ENCODE measurements around the gene TMPRSS4. TPM values are rescaled to one million over a fixed set of nuclear protein-coding genes. Genes with fewer than 3 reads are reported as not detected.

Gene TMPRSS4
- total and polyA plus RNA-seq, 2 of the 4 experiments (the other 2 are of a cell fraction), result not detected

DNA sequence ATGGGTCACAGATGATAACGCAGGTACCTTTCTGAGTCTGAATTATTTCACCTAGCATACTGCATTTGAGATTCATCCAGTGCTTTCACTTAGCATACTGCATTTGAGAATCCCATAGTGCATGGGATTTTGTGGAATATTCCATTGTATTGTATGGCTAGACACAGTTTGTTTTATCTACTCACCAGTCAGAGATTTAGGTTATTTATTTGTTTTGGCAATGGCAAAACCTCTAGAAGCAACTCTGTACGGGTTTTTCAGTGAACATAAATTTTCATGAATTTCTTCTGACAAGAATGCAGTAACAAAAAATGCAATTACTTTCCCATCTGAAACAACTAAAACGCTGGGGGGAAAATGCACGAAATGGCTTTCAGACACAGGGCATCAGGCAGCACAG lies 51.4 kb downstream of the TMPRSS4 start:
- H3K56ac ChIP-seq (ENCODE audit: extremely low read depth, insufficient read depth, low read length), result no peak overlapping the region
- no peak overlapping the region for H3K4ac ChIP-seq (ENCODE audit: low read depth, low read length)
- BruUV-seq (replicated peaks), result no TSS peak
- no peak overlapping the region for H4K91ac ChIP-seq (ENCODE audit: insufficient read depth, low read depth, low read length)
- no peak overlapping the region for H4K5ac ChIP-seq (ENCODE audit: low read depth, low read length)
- H4K8ac ChIP-seq (ENCODE audit: low read depth in 2 of 2, low read length in 2 of 2), result no peak overlapping the region
- H3K36me3 ChIP-seq (ENCODE audit: control insufficient read depth, insufficient read depth, low read length), result no peaks in the 10 kb centered on the region
- H3K4me3 ChIP-seq (ENCODE audit: insufficient read depth, low read depth, low read length), result no peak overlapping the region
- ChIA-PET CTCF (no interaction called here), POLR2A (ENCODE audit: unreplicated experiment) (no interaction called here)
- no peak overlapping the region for H2AK9ac ChIP-seq (replicated peaks; ENCODE audit: low read depth, low read length, poor library complexity)
- H3K27me3 ChIP-seq (ENCODE audit: control insufficient read depth, insufficient read depth, low read length), result peaks cover 4% of the 10 kb centered on the region
- no peak overlapping the region for H2AFZ ChIP-seq (replicated peaks; ENCODE audit: low read length, poor library complexity)
- no peaks in the 10 kb centered on the region for H3K79me1 ChIP-seq (ENCODE audit: low read depth in 1 of 2, low read length in 2 of 2)
- no peak for ATAC-seq (ENCODE audit: low read depth)
- no peak overlapping the region for H2BK120ac ChIP-seq (ENCODE audit: low read depth, low read length)
- intact Hi-C loops (cut with micrococcal nuclease), result no loop called here
- H4K20me1 ChIP-seq (ENCODE audit: insufficient read depth, low read length), result no peaks in the 10 kb centered on the region
- TF ChIP-seq, protein P1, sequence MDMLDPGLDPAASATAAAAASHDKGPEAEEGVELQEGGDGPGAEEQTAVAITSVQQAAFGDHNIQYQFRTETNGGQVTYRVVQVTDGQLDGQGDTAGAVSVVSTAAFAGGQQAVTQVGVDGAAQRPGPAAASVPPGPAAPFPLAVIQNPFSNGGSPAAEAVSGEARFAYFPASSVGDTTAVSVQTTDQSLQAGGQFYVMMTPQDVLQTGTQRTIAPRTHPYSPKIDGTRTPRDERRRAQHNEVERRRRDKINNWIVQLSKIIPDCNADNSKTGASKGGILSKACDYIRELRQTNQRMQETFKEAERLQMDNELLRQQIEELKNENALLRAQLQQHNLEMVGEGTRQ (IDR thresholded peaks at IDR 0.05; ENCODE audit: low read depth, low read length), result no peak
- TF ChIP-seq, protein P2, sequence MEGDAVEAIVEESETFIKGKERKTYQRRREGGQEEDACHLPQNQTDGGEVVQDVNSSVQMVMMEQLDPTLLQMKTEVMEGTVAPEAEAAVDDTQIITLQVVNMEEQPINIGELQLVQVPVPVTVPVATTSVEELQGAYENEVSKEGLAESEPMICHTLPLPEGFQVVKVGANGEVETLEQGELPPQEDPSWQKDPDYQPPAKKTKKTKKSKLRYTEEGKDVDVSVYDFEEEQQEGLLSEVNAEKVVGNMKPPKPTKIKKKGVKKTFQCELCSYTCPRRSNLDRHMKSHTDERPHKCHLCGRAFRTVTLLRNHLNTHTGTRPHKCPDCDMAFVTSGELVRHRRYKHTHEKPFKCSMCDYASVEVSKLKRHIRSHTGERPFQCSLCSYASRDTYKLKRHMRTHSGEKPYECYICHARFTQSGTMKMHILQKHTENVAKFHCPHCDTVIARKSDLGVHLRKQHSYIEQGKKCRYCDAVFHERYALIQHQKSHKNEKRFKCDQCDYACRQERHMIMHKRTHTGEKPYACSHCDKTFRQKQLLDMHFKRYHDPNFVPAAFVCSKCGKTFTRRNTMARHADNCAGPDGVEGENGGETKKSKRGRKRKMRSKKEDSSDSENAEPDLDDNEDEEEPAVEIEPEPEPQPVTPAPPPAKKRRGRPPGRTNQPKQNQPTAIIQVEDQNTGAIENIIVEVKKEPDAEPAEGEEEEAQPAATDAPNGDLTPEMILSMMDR (conservative IDR thresholded peaks at IDR 0.05; ENCODE audit: low read depth, low read length), result no peak
- no peak for TF ChIP-seq MXI1 (IDR thresholded peaks at IDR 0.05; ENCODE audit: borderline replicate concordance, low read depth, low read length)
- TF ChIP-seq RAD21 (IDR thresholded peaks at IDR 0.05; ENCODE audit: low read length), result no peak
- no peak for TF ChIP-seq BHLHE40 (IDR thresholded peaks at IDR 0.05; ENCODE audit: low read depth, low read length)
- no peak for TF ChIP-seq NFE2L2 (IDR thresholded peaks at IDR 0.05; ENCODE audit: low read depth, low read length)
- TF ChIP-seq, protein P3, sequence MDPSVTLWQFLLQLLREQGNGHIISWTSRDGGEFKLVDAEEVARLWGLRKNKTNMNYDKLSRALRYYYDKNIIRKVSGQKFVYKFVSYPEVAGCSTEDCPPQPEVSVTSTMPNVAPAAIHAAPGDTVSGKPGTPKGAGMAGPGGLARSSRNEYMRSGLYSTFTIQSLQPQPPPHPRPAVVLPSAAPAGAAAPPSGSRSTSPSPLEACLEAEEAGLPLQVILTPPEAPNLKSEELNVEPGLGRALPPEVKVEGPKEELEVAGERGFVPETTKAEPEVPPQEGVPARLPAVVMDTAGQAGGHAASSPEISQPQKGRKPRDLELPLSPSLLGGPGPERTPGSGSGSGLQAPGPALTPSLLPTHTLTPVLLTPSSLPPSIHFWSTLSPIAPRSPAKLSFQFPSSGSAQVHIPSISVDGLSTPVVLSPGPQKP (IDR thresholded peaks at IDR 0.05; ENCODE audit: borderline replicate concordance, low read depth, low read length), result no peak
- TF ChIP-seq MAFK (IDR thresholded peaks at IDR 0.05; ENCODE audit: low read depth, low read length), result no peak
- no peak for TF ChIP-seq POLR2A (IDR thresholded peaks at IDR 0.05; ENCODE audit: low read depth, low read length)
- no peak overlapping the region for H3K4me2 ChIP-seq (ENCODE audit: low read depth, low read length)
- no peaks in the 10 kb centered on the region for H3K9me3 ChIP-seq (ENCODE audit: control insufficient read depth, insufficient read depth, low read length)
- no peaks in the 10 kb centered on the region for H3K9me1 ChIP-seq (ENCODE audit: insufficient read depth, low read length)
- no peak overlapping the region for H2BK20ac ChIP-seq (ENCODE audit: low read depth, low read length)
- WGBS, 2 experiments (ENCODE audit: extremely low coverage in 2 of 2, insufficient read length in 1 of 2), result no CpG with 5 or more reads among the region's 4 CpGs
- no peak overlapping the region for H3K14ac ChIP-seq (replicated peaks; ENCODE audit: low read depth, low read length)
- no peak overlapping the region for H3K23ac ChIP-seq (ENCODE audit: low read depth, low read length)
- H3K4me1 ChIP-seq (ENCODE audit: control insufficient read depth, insufficient read depth, low read length), result no peaks in the 10 kb centered on the region
- no peak overlapping the region for H2BK15ac ChIP-seq (ENCODE audit: low read depth, low read length)
- no peak overlapping the region for H3K18ac ChIP-seq (ENCODE audit: low read depth, low read length)
- H2BK5ac ChIP-seq (ENCODE audit: low read depth, low read length, poor library complexity, severe bottlenecking), result no peak overlapping the region
- DNase-seq, result no peak
- no peak overlapping the region for H3K9ac ChIP-seq (ENCODE audit: low read depth, low read length)
- no peak overlapping the region for H2AK5ac ChIP-seq (ENCODE audit: low read depth, low read length)
- H3K27ac ChIP-seq (ENCODE audit: insufficient read depth, low read length), result no peak overlapping the region
- dilution Hi-C loops (cut with HindIII; ENCODE audit: low sequenced_read_pairs, unreplicated experiment), result no loop called here
- in situ Hi-C loops (cut with MboI; ENCODE audit: low sequenced_read_pairs), result no loop called here

Data from IMR-90 (cell line).